Naive thymus-derived CD8-positive, alpha-beta T cell (primary cell): ENCODE results near the gene GNG8. TPM values are rescaled to one million over a fixed set of nuclear protein-coding genes. Genes with fewer than 3 reads are reported as not detected.

Source experiments
- ATAC-seq, 2 donors: fragments of 150-1000 bp; cut with Tn5 transposase in 1 of 2; sonication (Bioruptor Pico), chemical (Tn5 transposase) in 1 of 2; 1 replicate in 1 of 2; 2 replicates in 1 of 2; pipeline ENCODE4 v1.10.0; 2021; ENCODE audit warnings: mild to moderate bottlenecking in 2 of 2, moderate library complexity in 2 of 2
- POLR2A ChIA-PET: fragments of 350-600 bp; sonication (Branson Sonifier 250); formaldehyde crosslinking; loops from one replicate; lab custom pipeline; 2021; ENCODE audit warnings: antibody characterized with exemption; lab: Charles Lee
- DNase-seq, 10 donors: peaks; one replicate each; pipeline versions ENCODE4 v3.0.0 to v3.0.0-alpha.2; 2020 to 2022
- H3K27ac Mint-ChIP-seq, 10 donors: one replicate each; pipeline ENCODE4 v1.8.0; 2020 to 2022; ENCODE audit warnings: mild to moderate bottlenecking in 10 of 10, mixed read lengths in 10 of 10, moderate library complexity in 4 of 10, inconsistent platforms in 1 of 10
- H3K27me3 Mint-ChIP-seq, 5 donors: one replicate each; pipeline ENCODE4 v1.8.0; 2021 to 2022; ENCODE audit warnings: mixed read lengths in 5 of 5
- H3K36me3 Mint-ChIP-seq, 3 donors: one replicate each; pipeline ENCODE4 v1.8.0; 2020 to 2022; ENCODE audit warnings: mixed read lengths in 3 of 3, mild to moderate bottlenecking in 2 of 3, inconsistent platforms in 1 of 3
- H3K4me1 Mint-ChIP-seq, 4 donors: one replicate each; pipeline ENCODE4 v1.8.0; 2021 to 2022; ENCODE audit warnings: mixed read lengths in 4 of 4
- H3K4me3 Mint-ChIP-seq, 10 donors: one replicate each; pipeline ENCODE4 v1.8.0; 2020 to 2022; ENCODE audit warnings: mild to moderate bottlenecking in 10 of 10, mixed read lengths in 10 of 10, moderate library complexity in 6 of 10, inconsistent platforms in 1 of 10
- H3K9me3 Mint-ChIP-seq, 9 donors: one replicate each; pipeline ENCODE4 v1.8.0; 2020 to 2022; ENCODE audit warnings: mixed read lengths in 9 of 9, mild to moderate bottlenecking in 3 of 9, inconsistent platforms in 1 of 9, moderate library complexity in 1 of 9
- polyA plus RNA-seq, 3 donors: library from polyadenylated mRNA; unstranded; fragments of 300-500 nt; fragmentation: Illumina TruSeq; gene quantifications; one replicate each; pipeline ENCODE4 v1.2.3, GENCODE V29; 2021
- total RNA-seq, 8 experiments: library from RNA in 2 of 8; stranded (reverse) in 2 of 8; gene quantifications; one replicate each; pipeline ENCODE4 v1.2.3 and lab custom pipeline; 2021 to 2026

The GNG8 gene
- total and polyA plus RNA-seq, 5 experiments from 2014 or later: not detected

GRCh38 chr19:46660008-46660517 lies 24.1 kb upstream of the GNG8 start:
- Mint-ChIP-seq H3K36me3 (peaks cover 0 to 3% (median 0%) of the 10 kb centered on the region in 3 donors), H3K27me3 (peaks cover 10 to 36% (median 19%) of the 10 kb centered on the region in 5 donors), H3K4me3 (peak overlapping the region; percentile 52 to 84 (median 78)), H3K9me3 (no peaks in the 10 kb centered on the region), H3K27ac (peak overlapping the region in 6 of 10 donors; percentile 13 to 58 (median 30)), H3K4me1 (peaks cover 16 to 31% (median 23%) of the 10 kb centered on the region in 4 donors)
- ATAC-seq (no peak), DNase-seq (no peak)
- POLR2A ChIA-PET: interaction anchor here (1.3 to 1.8 kb wide), 4 partner anchors 15 to 89 kb away, joined by 3 to 10 read pairs (median 6); partner anchors contain the start of gene GNG8

GRCh38 chr19:46659151-46660007 lies 23.4 kb upstream of the GNG8 start:
- POLR2A ChIA-PET: interaction anchor here (0.8 to 1.6 kb wide), 3 partner anchors 15 to 89 kb away, joined by 3 to 4 read pairs (median 3); no protein-coding TSS in a partner anchor
- H3K9me3 Mint-ChIP-seq: no peaks in the 10 kb centered on the region
- peaks cover 18 to 31% (median 23%) of the 10 kb centered on the region in 4 donors for H3K4me1 Mint-ChIP-seq
- peaks cover 11 to 42% (median 20%) of the 10 kb centered on the region in 5 donors for H3K27me3 Mint-ChIP-seq
- peak in 2 of 10 donors; percentile 19 to 20 for DNase-seq
- peak overlapping the region; percentile 47 to 84 (median 78) for H3K4me3 Mint-ChIP-seq
- H3K27ac Mint-ChIP-seq: peak overlapping the region in 6 of 10 donors; percentile 13 to 58 (median 30)
- no peak for ATAC-seq
- peaks cover 0 to 3% (median 0%) of the 10 kb centered on the region in 3 donors for H3K36me3 Mint-ChIP-seq

- Mint-ChIP-seq H3K27ac (no peak overlapping the region), H3K36me3 (peaks cover 0 to 3% (median 0%) of the 10 kb centered on the region in 3 donors), H3K27me3 (peaks cover 14 to 66% (median 25%) of the 10 kb centered on the region in 5 donors), H3K9me3 (no peaks in the 10 kb centered on the region), H3K4me1 (peaks cover 12 to 22% (median 15%) of the 10 kb centered on the region in 4 donors), H3K4me3 (no peak overlapping the region)
- POLR2A ChIA-PET: interaction anchor here (0.5 to 1.1 kb wide), 3 partner anchors 9 to 977 kb away, joined by 3 to 4 read pairs (median 4); no protein-coding TSS in a partner anchor
- no peak for ATAC-seq
- DNase-seq: no peak
These were observed 20.5 kb upstream of the GNG8 start for GRCh38 chr19:46656541-46656940.

- Mint-ChIP-seq H3K36me3 (peaks cover 0 to 4% (median 3%) of the 10 kb centered on the region in 3 donors), H3K4me3 (no peak overlapping the region), H3K9me3 (peaks cover 0 to 4% (median 0%) of the 10 kb centered on the region in 9 donors), H3K4me1 (peaks cover 7 to 9% (median 8%) of the 10 kb centered on the region in 4 donors), H3K27ac (peak overlapping the region in 2 of 10 donors; percentile 1 to 37), H3K27me3 (peaks cover 19 to 78% (median 37%) of the 10 kb centered on the region in 5 donors)
- DNase-seq: no peak
- POLR2A ChIA-PET: no interaction called here
- no peak for ATAC-seq
These were observed 18.7 kb upstream of the GNG8 start for GRCh38 chr19:46654621-46655152.

GRCh38 chr19:46650445-46650844 lies 14.4 kb upstream of the GNG8 start:
- H3K9me3 Mint-ChIP-seq: peaks cover 0 to 26% (median 0%) of the 10 kb centered on the region in 9 donors

GRCh38 chr19:46648961-46649960 lies 13.3 kb upstream of the GNG8 start:
- H3K4me3 Mint-ChIP-seq: peak overlapping the region in 6 of 10 donors; percentile 31 to 64 (median 56)
- H3K4me1 Mint-ChIP-seq: peaks cover 6 to 13% (median 11%) of the 10 kb centered on the region in 4 donors
- peaks cover 19 to 53% (median 41%) of the 10 kb centered on the region in 5 donors for H3K27me3 Mint-ChIP-seq
- POLR2A ChIA-PET: no interaction called here
- no peak overlapping the region for H3K27ac Mint-ChIP-seq
- H3K36me3 Mint-ChIP-seq: peaks cover 0 to 9% (median 7%) of the 10 kb centered on the region in 3 donors
- DNase-seq: no peak
- ATAC-seq: peak in 1 of 2 donors; percentile 21
- H3K9me3 Mint-ChIP-seq: peaks cover 0 to 27% (median 0%) of the 10 kb centered on the region in 9 donors

More at GRCh38 chr19:46650445-46650844, 14.4 kb upstream of the GNG8 start:
- POLR2A ChIA-PET: no interaction called here
- Mint-ChIP-seq H3K4me3 (peak overlapping the region in 5 of 10 donors; percentile 20 to 61 (median 38)), H3K36me3 (peaks cover 0 to 9% (median 7%) of the 10 kb centered on the region in 3 donors), H3K4me1 (peaks cover 8 to 13% (median 11%) of the 10 kb centered on the region in 4 donors), H3K27me3 (peaks cover 22 to 63% (median 41%) of the 10 kb centered on the region in 5 donors), H3K27ac (peak overlapping the region in 1 of 10 donors; percentile 15)
- ATAC-seq (no peak), DNase-seq (no peak)

GRCh38 chr19:46648060-46648960 lies 12.3 kb upstream of the GNG8 start:
- Mint-ChIP-seq H3K36me3 (peaks cover 0 to 9% (median 7%) of the 10 kb centered on the region in 3 donors), H3K4me3 (peak overlapping the region in 9 of 10 donors; percentile 37 to 85 (median 65)), H3K4me1 (peaks cover 6 to 13% (median 11%) of the 10 kb centered on the region in 4 donors), H3K27me3 (peaks cover 16 to 43% (median 37%) of the 10 kb centered on the region in 5 donors), H3K27ac (peak overlapping the region in 5 of 10 donors; percentile 25 to 82 (median 73)), H3K9me3 (peaks cover 0 to 27% (median 0%) of the 10 kb centered on the region in 9 donors)
- DNase-seq: peak in 2 of 10 donors; percentile 38 to 41
- peak; percentile 78 to 84 for ATAC-seq
- POLR2A ChIA-PET: interaction anchor here (1.0 to 1.5 kb wide), 2 partner anchors 9 to 13 kb away, joined by 4 to 14 read pairs; partner anchors contain the start of gene DACT3

GRCh38 chr19:46646402-46646801 lies 10.4 kb upstream of the GNG8 start:
- POLR2A ChIA-PET: no interaction called here
- no peak overlapping the region for H3K4me3 Mint-ChIP-seq

GRCh38 chr19:46644720-46645119 lies 8.7 kb upstream of the GNG8 start:
- no peak overlapping the region for H3K4me3 Mint-ChIP-seq
- peaks cover 0 to 27% (median 0%) of the 10 kb centered on the region in 9 donors for H3K9me3 Mint-ChIP-seq
- peaks cover 7 to 15% (median 12%) of the 10 kb centered on the region in 4 donors for H3K4me1 Mint-ChIP-seq
- H3K27ac Mint-ChIP-seq: no peak overlapping the region
- ATAC-seq (no peak), DNase-seq (no peak)
- H3K27me3 Mint-ChIP-seq: peaks cover 9 to 26% (median 21%) of the 10 kb centered on the region in 5 donors
- POLR2A ChIA-PET: interaction anchor here (2.2 kb wide), 1 partner anchor 15 kb away, joined by 4 read pairs; no protein-coding TSS in a partner anchor
- peaks cover 0 to 9% (median 3%) of the 10 kb centered on the region in 3 donors for H3K36me3 Mint-ChIP-seq

More at GRCh38 chr19:46646402-46646801, 10.4 kb upstream of the GNG8 start:
- peaks cover 16 to 38% (median 28%) of the 10 kb centered on the region in 5 donors for H3K27me3 Mint-ChIP-seq
- peaks cover 6 to 13% (median 11%) of the 10 kb centered on the region in 4 donors for H3K4me1 Mint-ChIP-seq
- H3K9me3 Mint-ChIP-seq: peaks cover 0 to 27% (median 0%) of the 10 kb centered on the region in 9 donors
- no peak for DNase-seq
- peaks cover 0 to 9% (median 7%) of the 10 kb centered on the region in 3 donors for H3K36me3 Mint-ChIP-seq
- no peak for ATAC-seq
- peak overlapping the region in 1 of 10 donors; percentile 17 for H3K27ac Mint-ChIP-seq

- POLR2A ChIA-PET: interaction anchor here (1.0 kb wide), 1 partner anchor 24 kb away, joined by 3 read pairs; no protein-coding TSS in a partner anchor
- peaks cover under 1 to 9% (median 7%) of the 10 kb centered on the region in 5 donors for H3K27me3 Mint-ChIP-seq
- H3K27ac Mint-ChIP-seq: no peak overlapping the region
- no peak for ATAC-seq
- peaks cover 0 to 3% (median 0%) of the 10 kb centered on the region in 9 donors for H3K9me3 Mint-ChIP-seq
- H3K36me3 Mint-ChIP-seq: peaks cover 0 to under 1% (median 0%) of the 10 kb centered on the region in 3 donors
- H3K4me1 Mint-ChIP-seq: peaks cover 0 to 10% (median 6%) of the 10 kb centered on the region in 4 donors
- H3K4me3 Mint-ChIP-seq: peak overlapping the region in 5 of 10 donors; percentile 4 to 62 (median 44)
- no peak for DNase-seq
These were observed 4.7 kb upstream of the GNG8 start for GRCh38 chr19:46640656-46641055.
